GM12878 (cell line): ENCODE results near the gene ZCCHC24. TPM values are rescaled to one million over a fixed set of nuclear protein-coding genes. Genes with fewer than 3 reads are reported as not detected.

Experiments used
- ATAC-seq: fragments of 200-7000 bp; cut with Tn5 transposase; 3 replicates; pipeline ENCODE4 v1.9.1; 2020; ENCODE audit warnings: mild to moderate bottlenecking, moderate library complexity
- BruUV-seq: library from RNA; stranded (reverse); fragments of 400-500 nt; replicated peaks from 2 replicates; lab custom pipeline; 2021; lab: Mats Ljungman, UMichigan
- CTCF ChIA-PET: fragments of 300-600 bp; sonication (Branson Sonifier 250); formaldehyde crosslinking; extraction: SDS; loops from one replicate; lab custom pipeline; 2021; ENCODE audit warnings: inconsistent platforms; lab: Yijun Ruan, JAX
- POLR2A ChIA-PET: fragments of 350-600 bp; formaldehyde crosslinking; extraction: SDS; loops from one replicate; lab custom pipeline; 2021; ENCODE audit warnings: inconsistent platforms; lab: Charles Lee
- RAD21 ChIA-PET: fragments of 300-600 bp; sonication (Branson Sonifier 250); formaldehyde crosslinking; loops from one replicate; lab custom pipeline; 2023; ENCODE audit warnings: antibody characterized with exemption; ENCODE audit not compliant: unreplicated experiment; lab: Charles Lee
- SMC1A ChIA-PET: fragments of 300-600 bp; sonication (Branson Sonifier 250); formaldehyde crosslinking; loops from one replicate; lab custom pipeline; 2023; ENCODE audit not compliant: unreplicated experiment, uncharacterized antibody; lab: Charles Lee
- DNase-seq: peaks from one replicate; pipeline ENCODE4 v3.0.0-alpha.2; 2011; ENCODE audit warnings: low read depth, low spot score
- FAIRE-seq: peaks from 3 replicates; lab custom pipeline; 2011; peaks lifted over from hg19 to GRCh38; lab: Jason Lieb, UNC
- H2AFZ ChIP-seq: 2 replicates; pipeline ENCODE4 v1.6.0; 2011; ENCODE audit warnings: low read depth, low read length, control low read depth; ENCODE audit not compliant: control insufficient read depth
- H3K27ac ChIP-seq: 2 replicates; pipeline ENCODE4 v1.5.1; 2011; ENCODE audit warnings: control low read depth; ENCODE audit not compliant: control insufficient read depth, insufficient read depth
- H3K27me3 ChIP-seq, 2 experiments: replicated peaks in 1 of 2; 2 replicates each; pipeline versions ENCODE4 v1.6.0 to v1.6.1; 2011; ENCODE audit warnings: low read length in 1 of 2; ENCODE audit not compliant: control insufficient read depth in 2 of 2, insufficient read depth in 2 of 2
- H3K36me3 ChIP-seq, 2 experiments: 2 replicates each; pipeline ENCODE4 v1.5.1; 2011; ENCODE audit warnings: low read length in 1 of 2; ENCODE audit not compliant: control insufficient read depth in 2 of 2, insufficient read depth in 2 of 2
- H3K4me1 ChIP-seq: 2 replicates; pipeline ENCODE4 v1.6.1; 2011; ENCODE audit warnings: mild to moderate bottlenecking, low read length, moderate library complexity, mixed read lengths; ENCODE audit not compliant: control insufficient read depth, insufficient read depth
- H3K4me2 ChIP-seq: 2 replicates; pipeline ENCODE4 v1.6.0; 2011; ENCODE audit warnings: control low read depth; ENCODE audit not compliant: control insufficient read depth, insufficient read depth
- H3K4me3 ChIP-seq: fragments of 200-600 bp; sonication (generic); 2 replicates; pipeline ENCODE4 v1.5.1; 2016
- H3K79me2 ChIP-seq: 2 replicates; pipeline ENCODE4 v1.6.0; 2011; ENCODE audit warnings: low read length; ENCODE audit not compliant: control insufficient read depth, insufficient read depth
- H3K9ac ChIP-seq: 2 replicates; pipeline ENCODE4 v1.8.0; 2011; ENCODE audit warnings: low read length, control low read depth, mixed read lengths; ENCODE audit not compliant: control insufficient read depth, insufficient read depth
- H3K9me3 ChIP-seq: replicated peaks from 3 replicates; pipeline ENCODE4 v1.5.1; 2011; ENCODE audit warnings: mild to moderate bottlenecking, low read length; ENCODE audit not compliant: control insufficient read depth, insufficient read depth
- H4K20me1 ChIP-seq: 2 replicates; pipeline ENCODE4 v1.6.0; 2011; ENCODE audit not compliant: control insufficient read depth, insufficient read depth
- MAX ChIP-seq: IDR thresholded peaks from 2 replicates; pipeline ENCODE4 v1.6.1; 2012; ENCODE audit warnings: low read depth, low read length, improper control_type of control experiment
- PKNOX1 ChIP-seq: fragments of 450-650 bp; IDR thresholded peaks from 2 replicates; pipeline ENCODE4 v1.6.1; 2016; ENCODE audit warnings: mild to moderate bottlenecking
- PRDM15 ChIP-seq: fragments of 450-650 bp; formaldehyde crosslinking; IDR thresholded peaks from 2 replicates; pipeline ENCODE4 v1.4.0; 2020; ENCODE audit warnings: mild to moderate bottlenecking, moderate library complexity
- RAD51 ChIP-seq: fragments of 450-650 bp; IDR thresholded peaks from 2 replicates; pipeline ENCODE4 v1.6.1; 2016; ENCODE audit warnings: moderate library complexity, mild to moderate bottlenecking, inconsistent platforms
- SRF ChIP-seq, 2 experiments: IDR thresholded peaks; 2 replicates each; pipeline ENCODE4 v1.6.1; 2011; ENCODE audit warnings: low read depth in 2 of 2, low read length in 2 of 2, mild to moderate bottlenecking in 1 of 2, moderate library complexity in 1 of 2
- YBX1 ChIP-seq: fragments of 450-650 bp; IDR thresholded peaks from 2 replicates; pipeline ENCODE4 v1.6.1; 2016; ENCODE audit warnings: antibody characterized with exemption
- YY1 ChIP-seq: IDR thresholded peaks from 2 replicates; pipeline ENCODE4 v1.6.1; 2011; ENCODE audit warnings: low read depth, mild to moderate bottlenecking, low read length
- ZBTB11 ChIP-seq: fragments of 450-650 bp; formaldehyde crosslinking; IDR thresholded peaks from 2 replicates; pipeline ENCODE4 v1.5.0; 2022; ENCODE audit warnings: mild to moderate bottlenecking, missing genetic modification characterization
- WGBS: methylation state at CpG from one replicate; pipeline ENCODE4 v1.1.6; 2016; ENCODE audit warnings: low lambda C conversion rate; ENCODE audit not compliant: insufficient replicate concordance, insufficient coverage; ENCODE audit errors: missing lambda C conversion rate; 5-methylcytosine and 5-hydroxymethylcytosine counted together
- in situ Hi-C: fragments of 300-500 bp; cut with MboI; formaldehyde crosslinking; loops from 9 replicates; pipeline ENCODE4 v1.14.3; 2018; ENCODE audit warnings: mixed read lengths
- intact Hi-C: fragments of 100-400 bp; cut with micrococcal nuclease; formaldehyde crosslinking; loops from one replicate; pipeline ENCODE4 v1.14.2; 2022; ENCODE audit not compliant: unreplicated experiment
- polyA plus RNA-seq, 11 experiments: library from polyadenylated mRNA; depleted of rRNA in 4 of 11; unstranded in 6 of 11; stranded (reverse) in 5 of 11; fragments of >200 nt; fragmentation: Nextera tagmentation in 4 of 11; fragmentation: Illumina TruSeq in 1 of 11; extraction: Ambion mirVana in 4 of 11; extraction: Trizol in 1 of 11; gene quantifications; 1 replicate in 1 of 11; 2 replicates in 10 of 11; pipeline versions ENCODE4 v1.2.1 to v1.2.3, GENCODE V29; 2011 to 2016; ENCODE audit warnings: inconsistent platforms in 2 of 11, missing spikeins in 2 of 11, low read depth in 1 of 11
- total RNA-seq, 4 experiments: library from RNA; depleted of rRNA in 3 of 4; stranded (reverse); fragments of >200 nt in 3 of 4; fragmentation: Illumina TruSeq in 1 of 4; extraction: Trizol in 1 of 4; gene quantifications; 2 replicates each; pipeline versions ENCODE4 v1.2.1 to v1.2.3, GENCODE V29; 2013 to 2021

The ZCCHC24 gene
- total and polyA plus RNA-seq, 10 of the 15 experiments (the other 5 are each of a cell fraction or from before 2014, with no cell fraction given): 0.02 to 0.62 (median 0.04) TPM; not detected in 4

- TF ChIP-seq ZBTB11 (no peak), PKNOX1 (no peak), YBX1 (no peak), SRF (IDR thresholded peaks at IDR 0.05; ENCODE audit: low read depth in 2 of 2, low read length in 2 of 2) (no peak)
Measured at GRCh38 chr10:79405221-79405994, 40.0 kb downstream of the ZCCHC24 start (continued).

GRCh38 chr10:79404690-79405131, 40.7 kb downstream of the ZCCHC24 start:
- ATAC-seq (no peak), DNase-seq (no peak), FAIRE-seq (no peak)
- POLR2A ChIA-PET: no interaction called here
- BruUV-seq: no TSS peak
- Histone ChIP-seq H2AFZ (no peak overlapping the region), H3K4me3 (no peak overlapping the region), H3K36me3 (no peaks in the 10 kb centered on the region), H3K27ac (no peak overlapping the region), H3K9ac (no peak overlapping the region), H3K4me2 (no peak overlapping the region), H3K9me3 (no peaks in the 10 kb centered on the region), H3K79me2 (no peaks in the 10 kb centered on the region), H4K20me1 (no peaks in the 10 kb centered on the region), H3K4me1 (no peaks in the 10 kb centered on the region), H3K27me3 (no peaks in the 10 kb centered on the region; a peak in 2 of 4 replicates)
- WGBS: 33% methylated on average over 5 of the region's 5 CpGs
- intact Hi-C loops: no loop called here
- RAD21 ChIA-PET: no interaction called here
- CTCF ChIA-PET: interaction anchor here (1.0 to 1.6 kb wide), 2 partner anchors 21 to 31 kb away, joined by 3 to 7 read pairs; no protein-coding TSS in a partner anchor
- in situ Hi-C loops: no loop called here
- SMC1A ChIA-PET: no interaction called here
- TF ChIP-seq PRDM15 (no peak), RAD51 (no peak), MAX (no peak), YY1 (no peak)
